Medulla oblongata (tissue), 1 donor: Measurements from ENCODE around the gene YIPF2.
A peak's percentile ranks its signal among the peaks of the same experiment; 100 is the strongest.
"Not testable (repeated sequence)": the region's sequence is repeated elsewhere in the genome, so short reads cannot be mapped to it uniquely, and the experiment has no call there.

ENCODE experiments used
- DNase-seq: peaks from one replicate; pipeline ENCODE4 v3.0.0-alpha.2; 2015; ENCODE audit errors: extremely low spot score

YIPF2 gene

DNA sequence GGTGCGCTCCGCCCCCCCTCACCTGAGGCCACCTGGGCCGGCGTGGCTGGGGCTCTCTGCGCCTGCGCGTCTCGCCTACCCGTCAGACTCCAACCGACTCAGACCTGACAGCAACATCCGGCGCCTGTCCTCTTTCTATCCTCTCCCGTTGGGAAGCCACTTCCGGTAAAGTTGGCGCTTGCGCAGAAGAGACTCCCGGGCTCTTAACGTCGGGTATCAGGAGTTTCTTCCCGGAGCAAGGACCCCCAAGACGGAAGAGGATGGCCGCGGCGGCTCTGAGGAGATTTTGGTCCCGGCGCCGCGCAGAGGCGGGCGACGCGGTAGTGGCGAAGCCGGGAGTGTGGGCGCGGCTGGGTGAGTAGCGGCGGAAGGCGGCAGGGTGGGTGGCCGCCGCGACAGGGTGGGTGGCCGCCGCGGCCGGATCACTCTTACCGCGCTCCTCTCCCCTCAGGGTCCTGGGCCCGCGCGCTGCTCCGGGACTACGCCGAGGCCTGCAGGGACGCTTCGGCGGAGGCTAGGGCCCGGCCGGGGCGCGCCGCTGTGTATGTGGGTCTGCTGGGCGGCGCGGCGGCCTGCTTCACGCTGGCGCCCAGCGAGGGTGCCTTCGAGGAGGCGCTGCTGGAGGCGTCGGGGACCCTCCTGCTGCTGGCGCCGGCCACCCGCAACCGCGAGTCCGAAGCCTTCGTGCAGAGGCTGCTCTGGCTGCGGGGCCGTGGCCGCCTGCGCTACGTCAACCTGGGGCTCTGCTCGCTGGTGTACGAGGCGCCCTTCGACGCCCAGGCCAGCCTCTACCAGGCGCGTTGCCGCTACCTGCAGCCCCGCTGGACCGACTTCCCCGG is at the start of gene YIPF2, which contains the start of gene TIMM29:
YIPF2 (minus strand) TSS at position 77 of the 839 bp plus-strand sequence. CDS start 229 bp downstream, outside the sequence.
TIMM29 (plus strand) TSS at position 249 of the 839 bp plus-strand sequence; CDS start at position 261, 12 bp downstream.
- peak; percentile 99 for DNase-seq

DNA sequence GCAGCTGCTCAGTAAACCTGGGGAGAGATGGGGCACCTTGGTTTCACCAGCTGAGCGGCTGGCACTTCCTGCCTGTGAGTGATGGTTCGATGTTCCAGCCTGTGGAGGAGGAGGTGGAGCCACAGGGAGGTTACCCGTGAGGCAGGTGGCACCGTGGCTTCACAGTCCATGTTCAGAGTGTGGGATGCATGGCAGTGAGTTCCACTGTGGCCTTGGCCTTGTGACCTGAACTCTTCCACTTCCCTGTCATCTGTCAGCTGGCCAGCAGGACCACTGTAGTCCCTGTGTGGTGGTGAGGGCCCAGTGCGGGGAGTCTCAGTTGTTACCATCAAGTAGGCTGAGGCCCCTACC is 49.3 kb upstream of the YIPF2 start:
- DNase-seq: no peak

DNA sequence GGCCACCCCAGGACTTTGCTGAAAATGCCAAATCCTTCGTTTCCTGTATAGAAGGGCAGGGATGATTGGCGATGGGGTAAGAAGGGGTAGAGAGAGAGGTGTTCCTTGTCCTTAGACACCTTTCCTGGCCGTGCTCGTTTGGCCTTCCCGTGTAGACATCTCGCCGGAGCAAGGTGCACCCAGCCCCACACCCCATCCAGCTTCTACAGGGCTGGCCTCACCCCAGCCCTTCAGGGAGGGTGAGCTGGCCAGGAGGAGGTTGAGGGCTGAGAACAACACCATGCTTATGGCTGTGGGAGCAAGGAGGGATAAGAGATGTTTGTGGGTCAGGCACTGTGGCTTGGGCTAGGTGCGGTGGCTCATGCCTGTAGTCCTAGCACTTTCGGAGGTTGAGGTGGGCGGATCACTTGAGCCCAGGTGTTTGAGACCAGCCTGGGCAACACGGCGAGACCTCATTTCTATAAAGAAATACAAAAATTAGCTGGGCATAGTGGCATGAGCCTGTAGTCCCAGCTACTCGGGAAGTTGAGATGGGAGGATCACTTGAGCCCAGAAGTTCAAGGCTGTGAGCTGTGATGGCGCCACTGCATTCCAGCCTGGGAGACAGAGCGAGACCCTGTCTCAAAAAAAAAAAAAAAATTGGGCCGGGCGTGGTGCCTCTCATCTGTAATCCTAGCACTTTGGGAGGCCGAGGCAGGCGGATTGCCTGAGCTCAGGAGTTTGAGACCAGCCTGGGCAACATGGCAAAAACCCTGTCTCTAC is 47.9 kb upstream of the YIPF2 start:
- no peak for DNase-seq

DNA sequence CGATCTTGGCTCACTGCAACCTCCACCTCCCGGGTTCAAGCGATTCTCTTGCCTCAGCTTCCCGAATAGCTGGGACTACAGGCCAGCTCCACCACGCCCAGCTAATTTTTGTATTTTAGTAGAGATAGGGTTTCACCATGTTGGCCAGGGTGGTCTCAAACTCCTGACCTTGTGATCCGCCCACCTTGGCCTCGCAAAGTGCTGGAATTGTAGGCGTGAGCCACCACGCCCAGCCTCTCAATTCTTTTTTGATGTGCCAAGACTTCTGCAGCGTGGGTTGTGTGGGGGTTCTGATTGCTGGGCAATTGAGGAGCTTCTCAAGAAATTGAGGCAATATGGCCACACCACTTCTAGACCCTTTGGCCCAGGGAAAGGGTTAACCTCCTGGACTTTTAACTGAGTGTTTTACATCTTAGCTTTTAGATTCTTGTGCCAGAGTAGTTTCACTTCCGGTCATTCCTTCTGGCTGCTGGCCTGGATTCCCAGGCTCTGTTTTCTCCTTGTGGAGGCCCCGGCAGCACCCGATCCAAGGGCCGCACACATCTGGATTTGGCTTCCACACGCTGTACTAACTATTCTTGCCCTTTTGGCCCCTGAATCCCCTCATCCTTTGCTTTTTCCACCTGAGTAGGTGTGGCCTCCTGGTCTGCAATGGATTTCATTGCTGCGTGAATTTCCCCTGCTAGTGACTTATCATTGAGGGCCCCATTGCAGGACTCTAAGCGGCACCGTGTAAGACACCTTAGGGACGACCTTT is 47.1 kb upstream of the YIPF2 start:
- DNase-seq: peak; percentile 22

DNA sequence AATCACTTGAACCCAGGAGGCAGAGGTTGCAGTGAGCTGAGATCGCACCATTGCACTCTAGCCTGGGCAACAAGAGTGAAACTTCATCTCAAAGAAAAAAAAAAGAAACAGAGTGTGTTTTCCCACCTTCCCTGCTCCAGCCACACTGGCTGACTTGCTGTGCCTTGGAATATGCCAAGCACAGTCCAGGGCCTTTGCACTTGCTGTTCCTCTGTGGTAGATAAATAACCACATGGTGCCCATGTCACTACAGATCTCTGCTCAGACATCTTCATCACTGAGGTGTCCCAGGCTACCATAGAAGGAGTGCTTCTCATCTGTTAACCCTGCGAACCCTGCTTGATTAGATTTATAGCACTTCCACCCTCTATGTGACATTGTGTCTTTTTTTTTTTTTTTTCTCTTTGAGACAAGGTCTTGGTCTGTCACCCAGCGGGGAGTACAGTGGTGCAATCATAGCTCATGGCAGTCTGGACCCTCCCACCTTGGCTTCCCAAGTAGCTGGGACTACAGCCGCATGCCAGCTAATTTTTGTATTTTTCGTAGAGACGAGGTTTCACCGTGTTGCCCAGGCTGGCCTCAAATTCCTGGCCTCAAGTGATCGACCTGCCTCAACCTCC is 42.8 kb upstream of the YIPF2 start:
- no peak for DNase-seq

DNA sequence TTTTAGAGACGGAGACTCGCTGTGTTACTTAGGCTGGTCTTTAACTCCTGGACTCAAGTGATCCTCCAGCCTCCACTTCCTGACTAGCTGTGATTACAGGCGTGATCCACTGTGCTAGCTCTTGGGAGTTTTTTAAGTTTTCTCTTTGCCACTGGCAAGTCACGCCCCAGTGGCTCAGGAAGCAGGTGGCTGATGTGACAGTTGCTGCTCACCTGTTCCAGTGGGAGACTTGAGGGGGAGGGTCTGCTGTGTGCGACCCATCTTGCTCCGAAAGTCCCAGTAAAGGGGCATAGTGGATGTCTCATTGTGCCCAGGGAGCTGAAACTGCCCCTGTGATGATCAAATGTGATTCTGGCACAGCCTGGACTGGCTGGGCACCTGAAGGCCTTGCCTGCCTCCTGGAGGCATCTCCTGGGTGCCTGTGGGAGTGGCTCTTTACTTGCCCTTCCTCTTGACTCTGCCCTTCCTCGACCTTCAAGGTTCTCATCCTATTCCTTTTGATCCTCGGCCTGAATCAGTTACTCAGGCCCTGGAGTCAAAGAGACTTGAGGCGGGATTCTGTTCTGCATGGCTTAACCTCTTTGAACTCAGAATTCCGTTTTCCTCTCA is 40.2 kb upstream of the YIPF2 start:
- no peak for DNase-seq

DNA sequence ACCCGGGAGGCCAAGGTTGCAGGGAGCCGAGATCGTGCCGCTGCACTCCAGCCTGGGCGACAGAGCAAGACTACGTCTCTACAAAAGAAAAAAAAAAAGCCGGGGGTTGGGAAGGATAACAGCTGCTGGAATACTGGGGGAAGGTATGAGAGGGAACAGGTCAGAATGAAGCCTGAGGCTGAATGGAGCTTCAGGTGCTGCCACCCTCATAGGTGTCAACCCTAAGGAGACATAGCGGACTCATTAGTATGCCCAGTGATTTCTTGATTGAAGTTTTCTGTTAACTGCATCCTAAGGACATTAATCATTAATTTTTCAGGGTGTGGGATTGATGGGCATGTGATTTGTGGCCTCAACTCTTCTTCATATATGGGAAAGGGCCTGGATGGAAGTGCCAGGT is 38.4 kb upstream of the YIPF2 start:
- DNase-seq: no peak

DNA sequence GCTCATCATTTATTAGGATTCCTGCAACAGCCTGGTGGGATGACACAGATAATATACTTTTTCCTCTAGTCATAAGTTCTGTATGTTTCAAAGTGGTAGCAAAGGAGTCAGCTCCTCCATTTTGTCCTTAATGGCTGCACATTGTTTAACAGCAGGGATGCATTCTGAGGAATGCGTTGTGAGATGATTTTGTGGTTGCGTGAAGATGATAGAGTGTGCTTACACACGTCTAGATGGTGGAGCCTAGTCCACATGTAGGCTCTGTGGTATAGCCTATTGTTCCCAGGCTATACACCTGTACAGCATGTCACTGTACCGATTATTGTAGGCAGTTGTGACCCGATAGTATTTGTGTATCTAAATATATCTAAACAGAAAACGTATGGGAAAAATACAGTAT is 37.0 kb upstream of the YIPF2 start:
- no peak for DNase-seq

DNA sequence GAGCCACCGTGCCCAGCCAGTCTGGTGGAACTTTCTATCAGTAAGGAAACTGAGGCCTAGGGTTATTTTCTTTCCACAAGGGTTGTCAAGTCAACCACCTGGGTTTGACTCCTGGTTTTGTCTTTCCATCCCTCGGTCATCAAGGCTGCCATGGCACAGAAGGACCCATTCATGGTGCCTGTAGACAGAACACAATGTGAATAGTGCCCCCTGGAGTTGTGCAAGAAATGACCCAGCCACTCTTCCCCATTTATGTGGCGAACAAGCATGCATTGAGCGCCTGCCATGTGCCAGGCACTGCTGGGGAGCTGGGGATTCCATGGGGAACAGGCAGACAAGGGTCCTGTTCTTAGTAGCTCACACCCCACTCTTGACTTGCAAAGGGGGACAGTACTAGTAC is 36.5 kb upstream of the YIPF2 start:
- DNase-seq: no peak

DNA sequence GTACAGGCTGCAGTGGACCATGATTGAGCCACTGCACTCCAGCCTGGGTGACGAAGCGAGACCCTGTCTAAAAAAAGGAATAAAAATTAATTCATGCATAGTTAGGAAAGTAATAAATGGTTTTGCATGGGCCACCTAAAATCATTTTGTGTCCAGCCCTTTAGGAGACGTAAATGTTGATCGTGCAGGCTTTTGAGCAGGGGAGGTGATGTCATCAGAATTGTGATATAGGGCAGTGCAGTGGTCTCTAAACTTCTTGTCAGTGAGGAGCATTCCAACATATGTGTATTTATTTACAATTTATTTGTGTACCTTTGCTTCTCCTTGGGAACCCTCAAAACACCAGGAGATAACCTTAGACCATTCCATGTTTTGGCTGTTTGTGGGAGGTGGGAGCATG is 35.4 kb upstream of the YIPF2 start:
- DNase-seq: no peak

DNA sequence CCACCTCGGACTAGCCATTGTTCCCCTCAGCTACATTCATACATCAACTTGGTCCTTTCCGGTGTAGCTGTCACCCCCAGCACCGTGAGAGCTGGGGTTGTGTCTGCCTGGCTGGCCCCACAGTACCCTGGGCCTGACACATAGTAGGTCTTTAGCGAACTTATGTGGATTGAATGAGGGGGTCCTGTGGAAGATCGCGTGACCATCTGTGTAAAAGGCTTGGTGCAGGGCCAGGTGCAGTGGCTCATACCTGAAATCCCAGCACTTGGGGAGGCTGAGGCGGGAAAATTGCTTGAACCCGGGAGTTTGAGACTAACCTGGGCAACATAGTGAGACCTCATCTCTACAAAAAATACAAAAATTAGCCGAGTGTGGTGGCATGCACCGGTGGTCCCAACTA is 34.4 kb upstream of the YIPF2 start:
- DNase-seq: no peak

DNA sequence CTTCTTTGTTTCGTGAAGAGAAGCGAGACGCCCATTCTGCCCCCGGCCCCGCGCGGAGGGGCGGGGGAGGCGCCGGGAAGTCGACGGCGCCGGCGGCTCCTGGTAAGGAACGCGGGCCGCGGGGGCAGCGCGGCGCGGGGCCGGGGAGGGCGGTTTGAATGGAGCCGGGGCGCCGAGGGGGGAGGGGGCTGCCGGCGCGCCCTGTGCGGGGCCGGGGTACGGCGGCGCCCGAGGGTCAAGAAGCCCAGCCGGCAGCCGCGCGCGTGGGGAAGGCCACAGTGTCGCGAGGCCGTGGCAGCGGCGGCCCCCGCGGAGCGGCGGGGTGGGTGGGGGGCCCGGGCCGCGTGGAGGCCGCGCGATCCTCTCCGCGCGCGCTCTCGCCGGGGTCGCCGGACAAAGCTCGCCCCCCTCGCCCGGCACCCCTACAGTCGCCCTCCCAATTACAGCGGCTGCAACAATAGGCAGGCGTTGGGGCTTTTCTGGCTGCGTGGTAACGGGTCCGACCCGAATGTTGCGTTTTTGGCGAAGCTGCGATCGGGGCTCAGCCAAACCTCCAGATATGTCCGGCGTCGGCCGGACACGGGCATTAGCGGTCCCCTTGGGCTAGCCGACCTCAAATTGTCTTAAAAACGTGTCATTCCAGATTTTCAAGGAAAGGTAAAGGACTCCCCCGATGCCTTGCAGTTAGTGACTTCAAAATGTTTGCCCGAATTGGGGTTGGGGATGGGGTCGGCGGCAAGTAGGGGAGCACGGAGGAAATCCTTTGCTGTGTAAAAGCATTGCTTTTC is 32.8 kb upstream of the YIPF2 start:
- peak; percentile 14 for DNase-seq

DNA sequence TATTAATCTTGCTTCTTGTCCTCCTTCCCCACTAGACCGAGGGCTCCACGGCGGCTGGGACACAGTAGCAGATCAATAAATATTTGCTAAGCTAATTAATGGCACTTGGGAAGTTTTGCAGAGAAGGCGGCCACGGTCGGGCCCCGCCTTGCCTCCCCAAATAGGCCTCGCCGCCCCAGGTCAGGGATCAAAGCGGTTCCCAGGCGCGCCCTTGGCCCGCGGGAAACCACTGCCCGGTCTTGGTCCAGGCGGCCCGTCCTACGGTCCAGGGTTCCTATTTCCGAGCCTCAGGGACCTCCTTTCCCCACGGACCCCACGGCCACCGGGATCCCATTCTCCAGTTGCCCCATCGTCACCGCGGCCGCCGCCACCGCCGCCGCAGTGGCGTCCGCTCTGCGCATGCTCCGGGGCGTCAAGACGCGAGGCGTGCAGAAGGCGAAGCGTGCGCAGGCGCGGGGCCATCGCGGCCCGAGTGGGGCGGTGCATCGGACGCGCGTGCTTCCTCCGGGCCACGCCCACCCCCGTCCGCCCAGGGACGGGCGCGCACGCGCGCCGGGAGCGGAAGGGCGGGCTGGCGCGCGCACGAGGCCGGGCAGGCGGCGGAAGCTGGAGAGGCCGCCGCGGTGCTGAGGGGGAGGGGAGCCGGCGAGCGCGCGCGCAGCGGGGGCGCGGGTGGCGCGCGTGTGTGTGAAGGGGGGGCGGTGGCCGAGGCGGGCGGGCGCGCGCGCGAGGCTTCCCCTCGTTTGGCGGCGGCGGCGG is 32.1 kb upstream of the YIPF2 start, which contains the start of gene SMARCA4:
SMARCA4 (plus strand) TSS at position 717 of the 759 bp plus-strand sequence. CDS start 23,122 bp downstream, outside the sequence.
- peak; percentile 97 for DNase-seq

DNA sequence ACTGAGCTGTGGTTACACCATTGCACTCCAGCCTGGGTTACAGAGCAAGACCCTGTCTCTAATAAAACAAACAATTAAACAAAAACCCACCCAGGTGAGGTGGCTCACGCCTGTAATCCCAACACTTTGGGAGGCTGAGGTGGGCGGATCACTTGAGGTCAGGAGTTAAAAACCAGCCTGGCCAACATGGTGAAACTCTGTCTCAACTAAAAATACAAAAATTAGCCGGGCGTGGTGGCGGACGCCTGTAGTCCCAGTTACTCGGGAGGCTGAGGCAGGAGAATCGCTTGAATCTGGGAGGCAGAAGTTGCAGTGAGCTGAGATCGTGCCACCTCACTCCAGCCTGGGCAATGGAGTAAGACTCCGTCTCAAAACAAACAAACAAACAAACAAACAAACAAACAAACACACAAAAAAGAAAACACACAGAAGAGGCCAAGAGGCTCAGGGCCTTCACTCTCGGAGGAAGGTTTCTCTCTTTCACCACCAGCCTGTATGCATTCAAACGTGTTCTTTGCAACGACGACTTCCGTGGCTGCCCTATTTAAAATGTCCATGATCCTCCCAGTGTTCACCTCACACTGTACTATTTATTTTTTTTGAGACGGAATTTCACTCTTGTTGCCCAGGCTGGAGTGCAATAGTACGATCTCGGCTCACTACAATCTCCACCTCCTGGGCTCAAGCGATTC is 31.0 kb upstream of the YIPF2 start:
- DNase-seq: not testable (repeated sequence)

DNA sequence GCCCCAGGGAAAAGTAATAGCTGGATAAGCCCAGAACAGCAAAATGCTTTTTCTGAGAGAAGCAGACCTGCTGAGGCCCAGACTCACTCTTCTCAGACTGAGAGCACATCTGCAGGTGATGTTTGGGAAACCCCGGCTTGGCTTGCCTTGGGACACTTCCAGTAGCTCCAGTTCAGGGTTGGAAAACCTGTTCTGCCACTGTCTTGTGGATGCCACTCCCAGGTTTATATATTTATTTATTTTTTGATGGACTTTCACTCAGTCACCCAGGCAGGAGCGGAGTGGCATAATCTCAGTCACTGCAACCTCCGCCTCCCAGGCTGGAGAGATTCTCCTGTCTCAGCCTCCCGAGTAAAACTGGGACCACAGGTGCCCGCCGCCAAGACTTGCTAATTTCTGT is 24.4 kb upstream of the YIPF2 start:
- DNase-seq: no peak

DNA sequence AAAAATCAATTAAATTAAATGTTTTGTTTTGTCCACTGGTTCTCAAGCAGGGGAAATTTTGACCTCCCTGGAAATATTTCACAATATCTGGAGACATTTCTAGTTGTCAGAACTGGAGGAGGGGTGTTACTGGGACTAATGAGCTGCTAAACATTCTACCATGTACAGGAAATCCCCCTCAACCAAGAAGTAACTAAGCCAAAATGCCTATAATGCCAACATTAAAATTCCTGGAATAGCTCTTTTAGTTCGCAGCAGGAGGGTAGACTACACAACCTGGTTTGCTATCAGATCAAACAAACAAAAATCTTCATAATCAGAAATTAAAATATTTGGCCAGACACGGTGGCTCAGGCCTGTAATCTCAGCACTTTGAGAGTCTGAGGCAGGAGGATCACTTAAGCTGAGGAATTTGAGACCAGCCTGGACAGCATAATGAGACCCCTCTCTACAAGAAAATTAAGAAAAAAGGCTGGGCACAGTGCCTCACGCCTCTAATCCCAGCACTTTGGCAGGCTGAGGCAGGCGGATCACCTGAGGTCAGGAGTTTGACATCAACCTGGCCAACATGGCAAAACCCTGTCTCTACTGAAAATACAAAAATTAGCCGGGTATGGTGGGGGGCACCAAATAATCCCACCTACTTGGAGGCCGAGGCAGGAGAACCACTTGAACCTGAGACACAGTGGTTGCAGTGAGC is 18.7 kb upstream of the YIPF2 start:
- DNase-seq: no peak

DNA sequence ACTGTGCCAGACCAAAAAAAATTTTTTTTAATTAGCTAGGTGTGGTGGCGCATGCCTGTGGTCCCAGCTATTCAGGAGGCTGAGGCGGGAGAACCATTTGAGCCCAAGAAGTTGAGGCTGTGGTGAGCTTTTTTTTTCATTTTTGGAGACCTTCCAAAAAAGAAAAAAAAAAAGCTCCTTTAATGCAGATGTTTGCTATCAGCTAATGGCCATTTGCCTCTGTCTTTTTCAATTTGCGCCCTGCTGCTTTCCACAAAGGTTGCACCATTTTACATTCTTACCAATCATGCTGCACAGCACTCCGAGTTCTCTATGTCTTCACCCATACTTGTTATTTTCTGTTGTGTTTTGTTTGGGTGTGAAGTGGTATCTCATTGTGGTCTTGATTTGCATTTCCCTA is 16.8 kb upstream of the YIPF2 start:
- no peak for DNase-seq

DNA sequence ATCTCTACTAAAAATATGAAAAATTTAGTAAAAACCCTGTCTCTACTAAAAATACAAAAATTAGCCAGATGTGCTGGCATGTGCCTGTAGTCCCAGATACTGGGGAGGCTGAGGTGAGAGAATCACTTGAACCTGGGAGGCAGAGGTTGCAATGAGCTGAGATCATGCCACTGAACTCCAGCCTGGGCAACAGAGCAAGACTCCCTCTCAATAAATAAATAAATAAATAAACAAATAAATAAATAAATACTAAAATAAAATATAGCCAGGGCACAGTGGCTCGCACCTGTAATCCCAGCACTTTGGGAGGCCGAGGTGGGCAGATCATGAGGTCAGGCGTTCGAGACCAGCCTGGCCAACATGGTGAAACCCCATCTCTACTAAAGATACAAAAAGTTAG is 15.0 kb upstream of the YIPF2 start:
- DNase-seq: not testable (repeated sequence)
